WTC11 (cell line): Measurements from ENCODE around the gene NDUFV2. TPM values are rescaled to one million over a fixed set of nuclear protein-coding genes. Genes with fewer than 3 reads are reported as not detected.

Experiments
- ATAC-seq: fragments of 200-7000 bp; cut with Tn5 transposase; 2 replicates; pipeline ENCODE4 v1.10.0; 2021; ENCODE audit warnings: mild to moderate bottlenecking, moderate library complexity
- CTCF ChIA-PET: fragments of 300-600 bp; sonication (Branson Sonifier 250); formaldehyde crosslinking; loops from one replicate; lab custom pipeline; 2021; ENCODE audit warnings: antibody characterized with exemption; lab: Charles Lee
- POLR2A ChIA-PET: fragments of 350-600 bp; sonication (Branson Sonifier 250); formaldehyde crosslinking; loops from one replicate; lab custom pipeline; 2021; ENCODE audit warnings: antibody characterized with exemption; lab: Charles Lee
- DNase-seq: peaks from one replicate; pipeline ENCODE4 v3.0.0; 2021; ENCODE audit warnings: low spot score
- H3K27ac Mint-ChIP-seq: 2 replicates; pipeline ENCODE4 v1.8.0; 2021; ENCODE audit warnings: mixed read lengths
- H3K27me3 Mint-ChIP-seq: 2 replicates; pipeline ENCODE4 v1.8.0; 2021; ENCODE audit warnings: low read depth, mild to moderate bottlenecking, moderate library complexity, mixed read lengths
- H3K36me3 Mint-ChIP-seq: 2 replicates; pipeline ENCODE4 v1.8.0; 2021; ENCODE audit warnings: mixed read lengths
- H3K4me1 Mint-ChIP-seq: 2 replicates; pipeline ENCODE4 v1.8.0; 2022; ENCODE audit warnings: mixed read lengths
- H3K4me3 Mint-ChIP-seq: 2 replicates; pipeline ENCODE4 v1.8.0; 2021; ENCODE audit warnings: mild to moderate bottlenecking, moderate library complexity, mixed read lengths
- H3K9me3 Mint-ChIP-seq: 2 replicates; pipeline ENCODE4 v1.8.0; 2021; ENCODE audit warnings: mixed read lengths
- ATF6 ChIP-seq: sonication (generic); formaldehyde crosslinking; IDR thresholded peaks from 2 replicates; pipeline ENCODE4 v1.8.1; 2023; ENCODE audit warnings: mild to moderate bottlenecking, missing genetic modification reagents
- E2F5 ChIP-seq: sonication (generic); formaldehyde crosslinking; IDR thresholded peaks from 2 replicates; pipeline ENCODE4 v1.8.1; 2022; ENCODE audit warnings: mild to moderate bottlenecking, moderate library complexity, missing genetic modification reagents
- FOXJ3 ChIP-seq: sonication (generic); formaldehyde crosslinking; IDR thresholded peaks from 2 replicates; pipeline ENCODE4 v1.9.0; 2021; ENCODE audit warnings: missing genetic modification reagents, mild to moderate bottlenecking, borderline replicate concordance
- GABPB1 ChIP-seq: sonication (generic); formaldehyde crosslinking; IDR thresholded peaks from 2 replicates; pipeline ENCODE4 v1.8.1; 2023; ENCODE audit warnings: mild to moderate bottlenecking, missing genetic modification reagents
- GTF2I ChIP-seq: fragments of 250-450 bp; sonication (Bioruptor Pico); conservative IDR thresholded peaks from 2 replicates; pipeline ENCODE4 v1.4.0; 2021; ENCODE audit warnings: mild to moderate bottlenecking
- MXD4 ChIP-seq: fragments of 250-450 bp; sonication (Bioruptor Pico); IDR thresholded peaks from 2 replicates; pipeline ENCODE4 v1.8.0; 2021; ENCODE audit warnings: mild to moderate bottlenecking, moderate library complexity, borderline replicate concordance
- MYBL2 ChIP-seq: sonication (generic); formaldehyde crosslinking; IDR thresholded peaks from 2 replicates; pipeline ENCODE4 v1.8.1; 2023; ENCODE audit warnings: mild to moderate bottlenecking, moderate library complexity, missing genetic modification reagents
- NFATC4 ChIP-seq: fragments of 250-450 bp; sonication (Bioruptor Pico); IDR thresholded peaks from 2 replicates; pipeline ENCODE4 v1.9.0; 2021; ENCODE audit warnings: mild to moderate bottlenecking
- RORB ChIP-seq: fragments of 250-450 bp; sonication (Bioruptor Pico); IDR thresholded peaks from 2 replicates; pipeline ENCODE4 v1.9.0; 2021; ENCODE audit warnings: mild to moderate bottlenecking
- SMAD4 ChIP-seq: sonication (generic); formaldehyde crosslinking; IDR thresholded peaks from 2 replicates; pipeline ENCODE4 v1.8.0; 2022; ENCODE audit warnings: mild to moderate bottlenecking, missing genetic modification reagents
- STAT6 ChIP-seq: sonication (generic); formaldehyde crosslinking; conservative IDR thresholded peaks from 2 replicates; pipeline ENCODE4 v1.8.1; 2023; ENCODE audit warnings: mild to moderate bottlenecking, low read depth, missing genetic modification reagents, moderate library complexity
- TEAD1 ChIP-seq: sonication (generic); formaldehyde crosslinking; IDR thresholded peaks from 2 replicates; pipeline ENCODE4 v1.8.0; 2022; ENCODE audit warnings: mild to moderate bottlenecking, missing genetic modification reagents
- ZBTB21 ChIP-seq: sonication (generic); formaldehyde crosslinking; IDR thresholded peaks from 2 replicates; pipeline ENCODE4 v1.8.1; 2023; ENCODE audit warnings: mild to moderate bottlenecking, missing genetic modification reagents, borderline replicate concordance
- ZNF232 ChIP-seq: sonication (generic); formaldehyde crosslinking; IDR thresholded peaks from 2 replicates; pipeline ENCODE4 v1.8.0; 2022; ENCODE audit warnings: mild to moderate bottlenecking, missing genetic modification reagents
- ZNF281 ChIP-seq: sonication (generic); formaldehyde crosslinking; IDR thresholded peaks from 2 replicates; pipeline ENCODE4 v1.8.0; 2023; ENCODE audit warnings: mild to moderate bottlenecking, missing genetic modification reagents
- ZNF425 ChIP-seq: fragments of 250-450 bp; sonication (Bioruptor Pico); conservative IDR thresholded peaks from 2 replicates; pipeline ENCODE4 v1.9.0; 2021; ENCODE audit warnings: mild to moderate bottlenecking
- ZNF532 ChIP-seq: fragments of 250-450 bp; sonication (Bioruptor Pico); IDR thresholded peaks from 2 replicates; pipeline ENCODE4 v1.9.0; 2021; ENCODE audit warnings: mild to moderate bottlenecking, borderline replicate concordance
- total RNA-seq: library from RNA; stranded (reverse); gene quantifications from 3 replicates; pipeline ENCODE4 v1.2.3, GENCODE V29; 2021

Gene NDUFV2
- total RNA-seq, 1 experiment from 2014 or later: 192 TPM

- H3K27ac Mint-ChIP-seq: no peak overlapping the region
- no peak for TF ChIP-seq FOXJ3
- no peak for TF ChIP-seq GABPB1 (CRISPR knock-in tag)
- TF ChIP-seq ZNF281: no peak
- TF ChIP-seq ZBTB21 (CRISPR knock-in tag): no peak
- no peak for TF ChIP-seq NFATC4
- TF ChIP-seq ZNF532: no peak
- ChIA-PET CTCF (no interaction called here), POLR2A (no interaction called here)
- no peak overlapping the region for H3K4me3 Mint-ChIP-seq
- H3K27me3 Mint-ChIP-seq: no peaks in the 10 kb centered on the region
- H3K36me3 Mint-ChIP-seq: peaks cover 45% of the 10 kb centered on the region
- H3K4me1 Mint-ChIP-seq: peaks cover 13% of the 10 kb centered on the region
- ATAC-seq (no peak), DNase-seq (no peak)
- no peaks in the 10 kb centered on the region for H3K9me3 Mint-ChIP-seq
These were observed 30.1 kb downstream of the NDUFV2 start for GRCh38 chr18:9132628-9133027.

GRCh38 chr18:9133225-9133624 is 30.7 kb downstream of the NDUFV2 start:
- Mint-ChIP-seq H3K27me3 (no peaks in the 10 kb centered on the region), H3K4me3 (no peak overlapping the region), H3K4me1 (peaks cover 16% of the 10 kb centered on the region), H3K36me3 (peaks cover 43% of the 10 kb centered on the region), H3K27ac (no peak overlapping the region; the same call in 1 of the 2 replicates), H3K9me3 (no peaks in the 10 kb centered on the region)
- DNase-seq: no peak
- CTCF ChIA-PET: no interaction called here
- POLR2A ChIA-PET: no interaction called here
- no peak for ATAC-seq
- TF ChIP-seq RORB: no peak
- TF ChIP-seq TEAD1 (CRISPR knock-in tag): no peak
- no peak for TF ChIP-seq MXD4 (CRISPR knock-in tag)
- TF ChIP-seq ATF6 (CRISPR knock-in tag): no peak
- TF ChIP-seq SMAD4 (CRISPR knock-in tag): no peak
- TF ChIP-seq ZNF232 (CRISPR knock-in tag): no peak
- no peak for TF ChIP-seq E2F5 (CRISPR knock-in tag)
- no peak for TF ChIP-seq ZNF425 (CRISPR knock-in tag)
- no peak for TF ChIP-seq MYBL2 (CRISPR knock-in tag)
- no peak for TF ChIP-seq STAT6
- TF ChIP-seq GTF2I (CRISPR knock-in tag): no peak
